Measurements from ENCODE around the gene PXDN.

Gene PXDN

DNA sequence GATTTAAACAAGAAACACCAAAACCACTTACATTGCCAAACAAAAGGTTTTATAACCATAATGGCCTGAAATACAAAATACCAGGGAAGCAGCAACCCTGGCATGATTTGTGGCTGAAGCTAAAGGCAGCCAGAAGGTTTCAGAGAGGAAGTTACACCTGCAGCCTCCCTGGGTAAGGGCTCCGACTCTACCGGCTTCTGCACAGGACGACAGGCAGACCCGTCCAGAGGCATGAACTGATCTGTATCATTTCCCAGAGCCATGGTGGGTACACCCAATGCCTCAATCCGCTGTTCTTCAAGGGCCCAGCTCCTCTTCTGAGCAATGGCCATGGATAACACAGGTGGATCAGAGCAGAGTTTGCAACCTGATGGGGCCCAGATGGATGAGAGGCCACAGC, 71.6 kb downstream of the PXDN start:
- no peaks in the 10 kb centered on the region for H3K27me3 ChIP-seq (ENCODE audit: insufficient read depth, low read depth)
- TF ChIP-seq, protein P1, sequence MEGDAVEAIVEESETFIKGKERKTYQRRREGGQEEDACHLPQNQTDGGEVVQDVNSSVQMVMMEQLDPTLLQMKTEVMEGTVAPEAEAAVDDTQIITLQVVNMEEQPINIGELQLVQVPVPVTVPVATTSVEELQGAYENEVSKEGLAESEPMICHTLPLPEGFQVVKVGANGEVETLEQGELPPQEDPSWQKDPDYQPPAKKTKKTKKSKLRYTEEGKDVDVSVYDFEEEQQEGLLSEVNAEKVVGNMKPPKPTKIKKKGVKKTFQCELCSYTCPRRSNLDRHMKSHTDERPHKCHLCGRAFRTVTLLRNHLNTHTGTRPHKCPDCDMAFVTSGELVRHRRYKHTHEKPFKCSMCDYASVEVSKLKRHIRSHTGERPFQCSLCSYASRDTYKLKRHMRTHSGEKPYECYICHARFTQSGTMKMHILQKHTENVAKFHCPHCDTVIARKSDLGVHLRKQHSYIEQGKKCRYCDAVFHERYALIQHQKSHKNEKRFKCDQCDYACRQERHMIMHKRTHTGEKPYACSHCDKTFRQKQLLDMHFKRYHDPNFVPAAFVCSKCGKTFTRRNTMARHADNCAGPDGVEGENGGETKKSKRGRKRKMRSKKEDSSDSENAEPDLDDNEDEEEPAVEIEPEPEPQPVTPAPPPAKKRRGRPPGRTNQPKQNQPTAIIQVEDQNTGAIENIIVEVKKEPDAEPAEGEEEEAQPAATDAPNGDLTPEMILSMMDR (conservative IDR thresholded peaks at IDR 0.05; ENCODE audit: low read depth, low read length): no peak
- no peak overlapping the region for H2AFZ ChIP-seq (ENCODE audit: low read depth)
- no peaks in the 10 kb centered on the region for H3K36me3 ChIP-seq (ENCODE audit: insufficient read depth)
- H3K4me2 ChIP-seq: no peak overlapping the region
- H3K4me1 ChIP-seq (ENCODE audit: low read depth, poor library complexity, severe bottlenecking): no peaks in the 10 kb centered on the region
- no peaks in the 10 kb centered on the region for H4K20me1 ChIP-seq (ENCODE audit: insufficient read depth)
- H3K4me3 ChIP-seq (IDR thresholded peaks at IDR 0.05; ENCODE audit: insufficient read depth, low read depth, low read length): no peak overlapping the region
- H3K79me2 ChIP-seq (ENCODE audit: insufficient read depth, low read depth): no peaks in the 10 kb centered on the region
- H3K9ac ChIP-seq: no peak overlapping the region
- H3K27ac ChIP-seq: no peak overlapping the region

DNA sequence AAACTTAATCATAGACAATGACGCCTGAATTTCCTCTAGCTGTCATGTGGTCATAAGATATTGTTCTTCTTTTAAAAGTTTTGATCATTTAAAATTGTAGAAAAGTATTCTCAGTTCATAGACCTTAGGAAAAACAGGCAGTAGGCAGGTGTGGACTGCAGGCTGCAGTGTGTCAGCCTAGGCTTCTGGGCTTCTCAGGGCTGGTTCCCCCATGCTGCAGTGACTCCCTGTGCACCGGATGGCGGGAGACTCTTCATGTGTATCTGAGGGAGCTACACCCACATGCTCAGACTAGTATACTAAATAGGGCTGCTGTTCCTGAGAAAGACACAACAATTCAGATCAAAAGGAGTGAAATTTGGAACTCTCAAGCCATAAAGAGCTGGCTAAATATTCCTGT, 72.4 kb downstream of the PXDN start:
- TF ChIP-seq, protein P1 (conservative IDR thresholded peaks at IDR 0.05; ENCODE audit: low read depth, low read length): no peak
- H3K4me2 ChIP-seq: no peak overlapping the region
- no peak overlapping the region for H3K27ac ChIP-seq
- H3K36me3 ChIP-seq (ENCODE audit: insufficient read depth): no peaks in the 10 kb centered on the region
- H3K79me2 ChIP-seq (ENCODE audit: insufficient read depth, low read depth): no peaks in the 10 kb centered on the region
- H3K27me3 ChIP-seq (ENCODE audit: insufficient read depth, low read depth): no peaks in the 10 kb centered on the region
- H2AFZ ChIP-seq (ENCODE audit: low read depth): no peak overlapping the region
- no peaks in the 10 kb centered on the region for H3K4me1 ChIP-seq (ENCODE audit: low read depth, poor library complexity, severe bottlenecking)
- no peak overlapping the region for H3K9ac ChIP-seq
- no peaks in the 10 kb centered on the region for H4K20me1 ChIP-seq (ENCODE audit: insufficient read depth)
- H3K4me3 ChIP-seq (IDR thresholded peaks at IDR 0.05; ENCODE audit: insufficient read depth, low read depth, low read length): no peak overlapping the region

DNA sequence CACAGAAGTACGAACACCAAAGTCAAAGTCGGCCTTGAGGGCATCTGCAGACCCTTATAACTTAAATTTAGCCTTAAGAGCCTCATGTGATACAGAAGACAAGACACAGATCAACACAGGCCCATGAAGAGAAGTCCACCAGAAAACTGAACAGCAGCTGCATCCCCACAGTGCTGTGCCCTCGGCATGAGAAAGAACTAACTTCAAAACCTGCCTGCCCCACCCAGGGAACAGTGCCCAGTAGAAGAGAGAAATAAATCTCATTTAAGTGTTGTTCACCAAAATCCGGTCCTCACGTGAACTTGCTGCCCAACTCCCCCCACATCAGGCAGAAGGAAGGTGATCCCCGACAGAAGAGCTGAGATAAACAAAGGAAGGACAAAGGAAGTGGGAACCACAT, 73.7 kb downstream of the PXDN start:
- no peak overlapping the region for H2AFZ ChIP-seq (ENCODE audit: low read depth)
- H4K20me1 ChIP-seq (ENCODE audit: insufficient read depth): no peaks in the 10 kb centered on the region
- H3K27me3 ChIP-seq (ENCODE audit: insufficient read depth, low read depth): no peaks in the 10 kb centered on the region
- H3K4me2 ChIP-seq: no peak overlapping the region
- H3K27ac ChIP-seq: no peak overlapping the region
- no peak overlapping the region for H3K4me3 ChIP-seq (IDR thresholded peaks at IDR 0.05; ENCODE audit: insufficient read depth, low read depth, low read length)
- TF ChIP-seq, protein P1 (conservative IDR thresholded peaks at IDR 0.05; ENCODE audit: low read depth, low read length): no peak
- H3K36me3 ChIP-seq (ENCODE audit: insufficient read depth): no peaks in the 10 kb centered on the region
- H3K9ac ChIP-seq: no peak overlapping the region
- H3K79me2 ChIP-seq (ENCODE audit: insufficient read depth, low read depth): no peaks in the 10 kb centered on the region
- no peaks in the 10 kb centered on the region for H3K4me1 ChIP-seq (ENCODE audit: low read depth, poor library complexity, severe bottlenecking)

DNA sequence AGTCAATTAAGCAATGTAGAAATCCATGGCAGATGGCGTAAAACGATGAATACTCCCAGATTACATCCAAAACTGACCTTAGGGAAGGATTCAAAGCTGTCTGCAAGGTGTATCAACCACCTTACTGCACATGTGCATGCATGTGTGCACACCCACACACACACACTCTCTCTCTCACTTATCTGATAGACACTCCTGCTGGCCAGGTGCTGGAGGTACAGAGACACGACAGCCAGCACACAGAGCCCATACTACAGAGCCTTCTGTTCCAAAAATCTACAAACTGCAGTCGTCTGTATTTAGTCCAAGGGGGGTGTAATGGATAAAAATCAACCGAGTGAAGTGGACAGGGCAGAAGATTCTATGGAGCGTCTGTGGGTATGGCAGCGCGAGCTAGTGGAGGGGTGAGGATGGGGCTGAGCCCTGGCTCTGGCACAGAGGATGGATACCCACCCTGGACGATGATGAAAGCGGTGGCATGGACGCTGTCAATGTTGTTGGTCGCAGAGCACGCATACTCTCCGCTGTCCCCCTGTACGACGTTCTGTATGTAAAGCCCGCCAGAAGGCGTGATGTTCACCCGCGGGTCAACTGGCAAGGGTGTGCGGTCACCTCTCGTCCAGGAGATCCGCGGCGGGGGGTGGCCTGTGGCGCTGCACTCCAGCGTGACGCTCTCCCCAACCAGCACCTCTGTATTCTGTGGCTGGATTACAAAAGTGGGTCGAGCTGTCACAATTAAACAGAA, 78.4 kb downstream of the PXDN start:
- no peaks in the 10 kb centered on the region for H3K36me3 ChIP-seq (ENCODE audit: insufficient read depth)
- no peak overlapping the region for H2AFZ ChIP-seq (ENCODE audit: low read depth)
- no peak overlapping the region for H3K27ac ChIP-seq
- H3K27me3 ChIP-seq (ENCODE audit: insufficient read depth, low read depth): no peaks in the 10 kb centered on the region
- H3K4me3 ChIP-seq (IDR thresholded peaks at IDR 0.05; ENCODE audit: insufficient read depth, low read depth, low read length): no peak overlapping the region
- H3K79me2 ChIP-seq (ENCODE audit: insufficient read depth, low read depth): no peaks in the 10 kb centered on the region
- no peaks in the 10 kb centered on the region for H3K4me1 ChIP-seq (ENCODE audit: low read depth, poor library complexity, severe bottlenecking)
- H3K9ac ChIP-seq: no peak overlapping the region
- H4K20me1 ChIP-seq (ENCODE audit: insufficient read depth): no peaks in the 10 kb centered on the region
- H3K4me2 ChIP-seq: no peak overlapping the region
- TF ChIP-seq, protein P1 (conservative IDR thresholded peaks at IDR 0.05; ENCODE audit: low read depth, low read length): no peak
